ENCODE measurements around the gene ELF2. TPM values are rescaled to one million over a fixed set of nuclear protein-coding genes. Genes with fewer than 3 reads are reported as not detected.
"Not testable (repeated sequence)": the region's sequence is repeated elsewhere in the genome, so short reads cannot be mapped to it uniquely, and the experiment has no call there.

ELF2 gene
- total RNA-seq (2012; rRNA removed) = 19.7 and 21.5 TPM in 2 replicates

DNA sequence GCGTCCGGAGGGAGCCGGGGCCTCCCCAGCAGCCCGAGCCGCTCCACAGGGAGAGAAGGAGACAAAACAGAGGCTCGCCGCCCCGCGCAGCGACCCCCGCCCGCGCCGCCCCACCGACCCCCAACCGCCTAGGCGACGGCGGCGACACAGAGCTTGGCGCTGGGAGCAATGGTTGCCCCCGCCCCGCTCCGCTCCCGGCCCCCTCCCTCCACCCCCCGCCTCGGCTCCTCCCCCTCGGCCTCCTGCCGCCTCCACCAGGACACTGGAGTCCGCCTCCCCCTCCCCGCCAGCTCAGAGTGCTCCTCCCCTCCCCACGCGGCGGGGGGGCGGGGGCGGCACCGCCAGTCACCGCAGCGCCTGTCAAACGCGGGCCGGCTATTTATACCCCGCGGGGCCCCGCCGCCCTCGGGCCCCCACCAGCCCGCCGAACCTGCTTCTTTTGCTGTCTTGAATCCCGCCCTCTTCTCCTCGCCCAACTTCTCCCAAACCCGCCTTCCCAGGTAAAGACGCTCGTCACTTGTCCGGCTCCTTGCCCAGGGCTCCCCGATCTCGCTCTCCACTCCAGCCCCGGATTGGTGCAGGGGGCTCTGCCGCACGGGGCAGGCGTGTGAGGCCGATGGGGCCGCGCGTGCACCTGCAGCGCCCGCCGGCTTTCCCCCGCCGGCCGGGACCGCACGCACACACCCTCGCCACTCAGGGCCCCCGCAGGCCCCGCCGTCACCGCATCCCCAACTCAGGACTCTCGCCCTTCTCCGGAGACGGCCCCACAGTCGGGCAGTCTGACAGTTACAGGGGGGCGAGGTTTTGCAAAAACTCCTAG, at the start of gene ELF2:
Gene ELF2 (minus strand): TSS at position 170 of the 820 bp plus-strand sequence. CDS start 39,517 bp downstream, outside the sequence.
- peak within 1 kb of the TSS; percentile 75 for H3K4me3 ChIP-seq (ENCODE audit: low read length)
- peak within 1 kb of the TSS; percentile 84 for H3K9ac ChIP-seq (ENCODE audit: low read depth, low read length)
- H3K4me2 ChIP-seq (ENCODE audit: low read length) = peak within 1 kb of the TSS; percentile 92

DNA sequence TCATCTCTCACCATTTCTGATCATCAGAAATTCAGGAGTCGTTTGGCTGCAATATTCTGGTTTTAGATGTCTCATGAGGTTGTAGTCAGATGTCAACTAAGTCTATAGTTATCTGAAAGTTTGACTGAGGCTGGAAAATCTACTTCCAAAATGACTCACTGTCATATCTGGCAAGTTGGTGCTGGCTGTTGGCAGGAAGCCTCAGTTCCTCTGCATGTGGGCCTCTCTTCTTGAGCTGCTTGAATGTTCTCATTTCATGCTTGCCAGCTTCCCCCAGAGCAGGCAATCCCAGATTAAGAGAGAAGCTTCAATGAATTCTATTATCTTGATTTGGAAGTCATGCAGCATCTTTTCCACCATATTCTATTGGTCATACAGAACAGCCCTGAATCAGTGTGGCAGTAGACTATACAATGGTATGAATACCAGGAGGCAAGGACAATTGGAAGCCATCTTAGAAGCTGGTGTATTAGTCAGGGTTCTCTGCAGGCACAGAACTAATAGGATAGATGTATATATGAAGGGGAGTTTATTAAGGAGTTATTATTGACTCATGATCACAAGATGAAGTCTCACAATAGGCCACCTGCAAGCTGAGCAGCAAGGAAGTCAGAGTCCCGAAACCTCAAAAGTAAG, 46.8 kb upstream of the ELF2 start:
- H3K4me1 ChIP-seq (ENCODE audit: control insufficient read depth, insufficient read depth, low read length) = no peaks in the 10 kb centered on the region
- no peak overlapping the region for H3K4me3 ChIP-seq (ENCODE audit: low read length)
- H3K36me3 ChIP-seq (ENCODE audit: insufficient read depth, low read length) = no peaks in the 10 kb centered on the region
- H3K9me3 ChIP-seq (replicated peaks; ENCODE audit: low read length) = no peaks in the 10 kb centered on the region
- H3K4me2 ChIP-seq (ENCODE audit: low read length) = no peak overlapping the region
- H3K27me3 ChIP-seq (ENCODE audit: control insufficient read depth, insufficient read depth, low read length) = no peaks in the 10 kb centered on the region
- H3K9ac ChIP-seq (ENCODE audit: low read depth, low read length) = no peak overlapping the region

More for the DNA sequence above, at the start of gene ELF2:
- no peaks in the 10 kb centered on the region for H3K36me3 ChIP-seq (ENCODE audit: insufficient read depth, low read length)
- no peaks in the 10 kb centered on the region for H3K27me3 ChIP-seq (ENCODE audit: control insufficient read depth, insufficient read depth, low read length)
- peaks cover 9% of the 10 kb centered on the region for H3K4me1 ChIP-seq (ENCODE audit: control insufficient read depth, insufficient read depth, low read length)
- H3K9me3 ChIP-seq (replicated peaks; ENCODE audit: low read length) = no peaks in the 10 kb centered on the region

DNA sequence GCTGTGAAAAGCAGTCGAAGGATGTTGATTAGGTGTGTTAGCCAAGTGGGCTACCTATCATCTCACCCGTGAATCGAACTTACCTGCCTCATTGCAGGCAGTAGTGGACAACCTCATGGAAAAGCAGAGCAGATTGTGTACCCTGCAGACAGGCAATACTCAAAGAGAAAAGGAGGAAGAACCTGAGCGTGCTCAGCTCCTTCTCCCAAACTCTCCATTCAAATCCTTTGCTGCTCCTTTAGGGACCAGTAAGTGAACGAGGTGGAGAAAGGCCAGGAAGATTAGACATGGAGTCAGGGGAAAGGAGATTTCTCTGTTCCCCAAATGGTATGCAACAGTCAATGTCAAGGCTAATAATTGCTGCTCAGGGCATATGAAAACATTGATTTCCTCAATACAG, 45.2 kb upstream of the ELF2 start:
- Histone ChIP-seq H3K4me3 (ENCODE audit: low read length) (no peak overlapping the region), H3K9me3 (replicated peaks; ENCODE audit: low read length) (no peaks in the 10 kb centered on the region)

DNA sequence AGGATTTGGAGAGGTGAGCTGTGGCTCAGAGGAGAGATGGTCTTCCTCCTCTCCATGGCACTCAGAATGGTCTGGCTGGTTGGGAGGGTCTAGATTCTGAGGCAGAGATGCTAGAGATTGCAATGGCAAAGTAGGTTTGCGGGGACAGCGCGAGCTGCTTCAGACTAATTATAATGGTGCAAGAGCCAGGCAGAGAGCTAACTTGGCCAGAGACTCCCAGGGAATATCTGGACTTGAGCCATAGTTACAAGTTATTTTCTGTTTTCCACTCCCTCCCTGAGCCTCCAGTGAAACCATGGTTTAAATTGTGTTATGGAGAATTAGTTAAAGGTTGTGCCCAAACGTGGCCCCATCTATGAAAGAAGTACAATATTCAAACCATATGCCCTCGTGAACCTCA, 44.7 kb upstream of the ELF2 start:
- H3K9me3 ChIP-seq (replicated peaks; ENCODE audit: low read length) = no peaks in the 10 kb centered on the region
- H3K4me1 ChIP-seq (ENCODE audit: control insufficient read depth, insufficient read depth, low read length) = no peaks in the 10 kb centered on the region
- H3K36me3 ChIP-seq (ENCODE audit: insufficient read depth, low read length) = no peaks in the 10 kb centered on the region
- no peak overlapping the region for H3K4me2 ChIP-seq (ENCODE audit: low read length)
- no peaks in the 10 kb centered on the region for H3K27me3 ChIP-seq (ENCODE audit: control insufficient read depth, insufficient read depth, low read length)
- no peak overlapping the region for H3K4me3 ChIP-seq (ENCODE audit: low read length)
- no peak overlapping the region for H3K9ac ChIP-seq (ENCODE audit: low read depth, low read length)

More for the DNA sequence above, 45.2 kb upstream of the ELF2 start:
- H3K4me2 ChIP-seq (ENCODE audit: low read length) = no peak overlapping the region
- H3K36me3 ChIP-seq (ENCODE audit: insufficient read depth, low read length) = no peaks in the 10 kb centered on the region
- no peaks in the 10 kb centered on the region for H3K4me1 ChIP-seq (ENCODE audit: control insufficient read depth, insufficient read depth, low read length)
- H3K27me3 ChIP-seq (ENCODE audit: control insufficient read depth, insufficient read depth, low read length) = no peaks in the 10 kb centered on the region
- no peak overlapping the region for H3K9ac ChIP-seq (ENCODE audit: low read depth, low read length)

DNA sequence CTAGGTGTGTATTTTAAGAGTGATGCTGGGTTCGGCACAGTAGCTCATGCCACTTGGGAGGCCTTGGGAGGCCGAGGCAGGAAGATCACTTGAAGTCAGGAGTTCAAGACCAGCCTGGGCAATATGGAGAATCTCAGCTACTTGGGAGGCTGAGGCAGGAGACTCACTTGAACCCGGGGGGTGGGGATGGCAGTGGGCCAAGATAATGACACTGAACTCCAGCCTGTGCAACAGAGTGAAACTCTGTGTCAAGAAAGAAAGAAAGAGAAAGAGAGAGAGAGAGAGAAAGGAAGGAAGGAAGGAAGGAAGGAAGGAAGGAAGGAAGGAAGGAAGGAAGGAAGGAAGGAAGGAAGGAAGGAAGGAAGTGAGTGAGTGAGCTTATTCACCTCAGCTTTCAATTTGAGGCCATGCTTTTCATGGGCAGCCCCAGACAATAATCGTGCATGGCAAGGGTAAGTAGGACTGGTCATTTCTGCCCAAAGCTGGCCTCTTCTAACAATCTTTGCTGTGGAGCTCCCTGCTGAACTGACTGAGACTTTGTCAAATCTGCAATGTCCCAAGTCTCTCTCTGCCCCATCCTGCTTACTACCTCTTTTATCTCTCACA, 42.5 kb upstream of the ELF2 start:
- no peaks in the 10 kb centered on the region for H3K9me3 ChIP-seq (replicated peaks; ENCODE audit: low read length)
- no peaks in the 10 kb centered on the region for H3K27me3 ChIP-seq (ENCODE audit: control insufficient read depth, insufficient read depth, low read length)
- no peak overlapping the region for H3K4me2 ChIP-seq (ENCODE audit: low read length)
- H3K4me3 ChIP-seq (ENCODE audit: low read length) = no peak overlapping the region
- H3K4me1 ChIP-seq (ENCODE audit: control insufficient read depth, insufficient read depth, low read length) = no peaks in the 10 kb centered on the region
- no peak overlapping the region for H3K9ac ChIP-seq (ENCODE audit: low read depth, low read length)
- H3K36me3 ChIP-seq (ENCODE audit: insufficient read depth, low read length) = no peaks in the 10 kb centered on the region

DNA sequence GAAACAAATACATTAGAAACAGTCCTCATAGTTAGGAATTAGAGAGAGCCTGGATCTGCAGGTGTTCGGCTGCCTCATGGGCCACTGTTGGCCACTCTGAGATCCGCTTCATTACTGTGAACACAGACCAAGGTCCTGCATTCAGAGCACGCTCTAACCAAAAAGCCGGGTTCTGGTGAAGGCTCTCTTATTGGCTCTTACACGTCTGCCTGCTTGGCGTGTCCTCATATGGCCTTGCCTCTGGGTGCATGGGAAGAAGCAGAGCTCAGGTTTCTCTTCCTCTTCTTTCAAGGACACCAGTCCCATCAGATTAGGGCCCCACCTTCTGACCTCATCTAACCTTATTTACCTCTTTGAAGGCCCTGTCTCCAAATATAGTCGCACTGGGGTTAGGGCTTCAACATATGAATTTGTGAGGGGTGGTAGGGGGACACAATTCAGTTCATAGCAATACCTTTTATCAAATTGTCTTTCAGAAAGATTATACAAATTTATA, 37.1 kb upstream of the ELF2 start:
- no peaks in the 10 kb centered on the region for H3K36me3 ChIP-seq (ENCODE audit: insufficient read depth, low read length)
- H3K9ac ChIP-seq (ENCODE audit: low read depth, low read length) = no peak overlapping the region
- H3K4me2 ChIP-seq (ENCODE audit: low read length) = no peak overlapping the region
- peaks cover under 1% of the 10 kb centered on the region for H3K4me1 ChIP-seq (ENCODE audit: control insufficient read depth, insufficient read depth, low read length)
- no peaks in the 10 kb centered on the region for H3K27me3 ChIP-seq (ENCODE audit: control insufficient read depth, insufficient read depth, low read length)
- no peaks in the 10 kb centered on the region for H3K9me3 ChIP-seq (replicated peaks; ENCODE audit: low read length)
- H3K4me3 ChIP-seq (ENCODE audit: low read length) = no peak overlapping the region

DNA sequence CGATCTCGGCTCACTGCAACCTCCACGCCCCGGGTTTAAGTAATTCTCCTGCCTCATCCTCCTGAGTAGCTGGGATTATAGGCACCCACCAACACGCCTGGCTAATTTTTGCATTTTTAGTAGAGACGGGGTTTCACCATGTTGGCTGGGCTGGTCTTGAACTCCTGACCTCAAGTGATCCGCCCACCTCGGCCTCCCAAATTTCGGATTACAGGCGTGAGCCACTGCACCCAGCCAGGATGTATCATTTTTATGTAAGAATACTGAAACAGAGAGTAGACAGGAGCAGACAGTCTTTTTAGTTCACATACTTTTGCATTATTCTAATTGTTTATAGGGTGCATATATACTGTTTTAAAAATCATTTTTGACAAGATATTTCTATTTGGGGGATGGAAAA, 36.6 kb upstream of the ELF2 start:
- H3K4me3 ChIP-seq (ENCODE audit: low read length); H3K4me2 ChIP-seq (ENCODE audit: low read length); H3K4me1 ChIP-seq (ENCODE audit: control insufficient read depth, insufficient read depth, low read length); H3K27me3 ChIP-seq (ENCODE audit: control insufficient read depth, insufficient read depth, low read length); H3K36me3 ChIP-seq (ENCODE audit: insufficient read depth, low read length); H3K9me3 ChIP-seq (replicated peaks; ENCODE audit: low read length); H3K9ac ChIP-seq (ENCODE audit: low read depth, low read length): not testable (repeated sequence)

DNA sequence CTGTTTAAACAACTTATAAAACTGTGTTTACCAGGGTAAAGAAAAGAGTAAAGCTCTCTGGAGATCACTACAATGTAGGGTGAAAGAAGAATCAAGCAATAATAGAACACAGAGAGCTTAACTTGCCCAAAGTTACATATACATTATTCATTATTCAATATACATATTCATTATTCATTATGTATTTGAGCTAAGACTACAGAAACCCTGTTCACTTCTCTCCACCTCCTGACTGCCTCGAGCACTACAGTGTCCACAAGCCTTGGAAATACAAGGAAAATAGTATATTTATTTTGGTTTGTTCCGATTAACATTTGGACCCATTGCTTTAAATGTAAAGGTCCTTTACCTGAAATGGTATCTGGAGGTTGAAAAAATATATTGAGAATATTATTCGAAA, 35.9 kb upstream of the ELF2 start:
- no peak overlapping the region for H3K4me2 ChIP-seq (ENCODE audit: low read length)
- no peaks in the 10 kb centered on the region for H3K36me3 ChIP-seq (ENCODE audit: insufficient read depth, low read length)
- no peak overlapping the region for H3K4me3 ChIP-seq (ENCODE audit: low read length)
- H3K4me1 ChIP-seq (ENCODE audit: control insufficient read depth, insufficient read depth, low read length) = peaks cover 7% of the 10 kb centered on the region
- H3K27me3 ChIP-seq (ENCODE audit: control insufficient read depth, insufficient read depth, low read length) = no peaks in the 10 kb centered on the region
- H3K9me3 ChIP-seq (replicated peaks; ENCODE audit: low read length) = no peaks in the 10 kb centered on the region
- H3K9ac ChIP-seq (ENCODE audit: low read depth, low read length) = no peak overlapping the region

DNA sequence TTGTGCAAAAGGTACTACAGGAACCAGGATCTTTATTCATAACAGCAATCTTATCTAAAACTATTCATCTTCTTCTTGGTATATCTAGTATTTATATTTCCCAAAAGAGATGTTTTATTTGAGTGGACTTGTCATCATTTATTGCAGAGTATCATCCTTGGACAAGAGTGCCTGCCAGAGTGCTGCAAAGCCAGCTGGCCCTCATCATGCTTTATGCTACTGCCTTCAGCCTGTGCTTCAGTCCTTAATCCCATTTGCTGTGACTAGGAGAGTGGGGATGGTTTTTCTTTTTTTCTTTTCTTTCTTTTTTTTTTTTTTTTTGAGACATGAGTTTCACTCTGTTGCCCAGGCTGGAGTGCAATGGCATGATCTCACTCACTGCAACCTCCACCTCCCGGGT, 33.5 kb upstream of the ELF2 start:
- no peak overlapping the region for H3K4me2 ChIP-seq (ENCODE audit: low read length)
- H3K9me3 ChIP-seq (replicated peaks; ENCODE audit: low read length) = no peaks in the 10 kb centered on the region
- H3K4me3 ChIP-seq (ENCODE audit: low read length) = no peak overlapping the region
- H3K9ac ChIP-seq (ENCODE audit: low read depth, low read length) = no peak overlapping the region
- H3K36me3 ChIP-seq (ENCODE audit: insufficient read depth, low read length) = no peaks in the 10 kb centered on the region
- H3K4me1 ChIP-seq (ENCODE audit: control insufficient read depth, insufficient read depth, low read length) = peaks cover 7% of the 10 kb centered on the region
- no peaks in the 10 kb centered on the region for H3K27me3 ChIP-seq (ENCODE audit: control insufficient read depth, insufficient read depth, low read length)

DNA sequence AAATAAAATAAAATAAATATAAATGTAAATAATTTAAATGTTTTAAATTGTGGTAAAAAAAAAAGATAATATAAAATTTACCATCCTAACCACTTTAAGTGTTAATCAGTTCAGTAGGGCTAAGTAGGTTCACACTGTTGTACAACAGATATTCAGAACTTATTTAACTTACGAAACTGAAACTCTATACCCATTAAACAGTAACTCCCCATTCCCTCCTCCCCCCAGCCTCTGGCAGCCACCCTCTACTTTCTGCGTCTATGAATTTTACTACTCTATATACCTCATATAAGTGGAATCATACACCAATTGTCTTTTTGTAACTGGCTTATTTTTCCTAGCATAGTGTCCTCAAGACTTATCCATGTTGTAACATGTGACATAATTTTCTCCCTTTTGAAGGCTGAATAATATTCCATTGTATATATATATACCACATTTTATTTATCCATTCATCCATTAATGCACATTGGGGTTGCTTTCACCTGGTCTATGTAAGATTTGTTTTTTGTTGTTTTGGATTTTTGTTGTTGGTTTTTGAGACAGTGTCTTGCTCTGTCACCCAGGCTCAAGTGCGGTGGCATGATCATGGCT, 32.5 kb upstream of the ELF2 start:
- H3K4me1 ChIP-seq (ENCODE audit: control insufficient read depth, insufficient read depth, low read length) = peaks cover 7% of the 10 kb centered on the region
- H3K9me3 ChIP-seq (replicated peaks; ENCODE audit: low read length) = no peaks in the 10 kb centered on the region
- H3K4me3 ChIP-seq (ENCODE audit: low read length) = no peak overlapping the region
- H3K36me3 ChIP-seq (ENCODE audit: insufficient read depth, low read length) = no peaks in the 10 kb centered on the region
- H3K9ac ChIP-seq (ENCODE audit: low read depth, low read length) = no peak overlapping the region
- H3K27me3 ChIP-seq (ENCODE audit: control insufficient read depth, insufficient read depth, low read length) = no peaks in the 10 kb centered on the region
- no peak overlapping the region for H3K4me2 ChIP-seq (ENCODE audit: low read length)

DNA sequence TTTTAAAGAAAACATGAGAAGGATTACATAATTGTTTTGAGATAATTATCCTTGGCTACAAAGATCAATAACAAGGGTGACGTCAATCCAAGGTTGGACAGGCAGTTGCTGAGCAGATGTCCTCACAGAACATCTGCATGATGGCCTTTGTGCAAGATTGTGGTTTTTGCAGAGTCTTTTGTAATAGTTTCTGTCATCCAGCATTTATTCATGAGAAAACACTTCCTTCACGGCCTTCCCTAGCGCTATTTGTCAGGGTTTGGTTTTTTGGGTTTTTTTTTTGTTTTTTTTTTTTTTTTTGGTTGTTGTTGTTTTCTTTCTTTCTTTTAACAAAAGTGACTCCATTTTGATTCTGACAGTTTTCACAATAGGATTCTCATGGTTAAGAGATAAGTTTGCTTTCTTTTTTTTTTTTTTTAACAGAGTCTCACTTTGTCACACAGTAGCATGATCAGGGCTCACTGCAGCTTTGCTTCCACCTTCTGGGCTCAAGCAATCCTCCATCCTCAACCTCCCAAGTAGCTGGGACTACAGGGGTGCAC, 31.5 kb upstream of the ELF2 start:
- Histone ChIP-seq H3K4me3 (ENCODE audit: low read length) (no peak overlapping the region), H3K4me1 (ENCODE audit: control insufficient read depth, insufficient read depth, low read length) (peaks cover 7% of the 10 kb centered on the region), H3K9ac (ENCODE audit: low read depth, low read length) (no peak overlapping the region), H3K4me2 (ENCODE audit: low read length) (no peak overlapping the region), H3K9me3 (replicated peaks; ENCODE audit: low read length) (no peaks in the 10 kb centered on the region), H3K27me3 (ENCODE audit: control insufficient read depth, insufficient read depth, low read length) (no peaks in the 10 kb centered on the region), H3K36me3 (ENCODE audit: insufficient read depth, low read length) (no peaks in the 10 kb centered on the region)

Data from skeletal muscle satellite cell (primary cell).